ENCODE data around the gene FSTL4.

DNA sequence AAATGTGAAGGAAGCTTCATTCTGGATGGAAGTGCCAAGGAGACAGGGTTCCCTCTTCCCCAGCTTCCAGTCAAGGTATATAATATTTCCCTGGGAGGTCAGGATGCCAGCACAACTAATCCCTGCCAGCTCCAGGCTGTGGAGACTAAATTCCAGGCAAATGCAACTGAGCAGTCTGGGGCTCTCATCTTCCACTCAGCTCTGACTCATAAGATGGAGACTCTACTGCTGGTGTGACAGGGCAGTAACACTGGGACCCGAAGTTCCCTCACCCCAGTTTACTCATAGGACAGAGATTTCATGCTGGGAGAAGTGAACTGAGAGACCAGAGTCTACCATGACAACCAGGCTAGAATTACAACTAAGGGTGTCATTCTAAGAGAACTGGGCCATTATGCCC is 235.4 kb downstream of the FSTL4 start:
- TF ChIP-seq POLR2AphosphoS5 (IDR thresholded peaks at IDR 0.05; ENCODE audit: low read depth, low read length) (no peak), EP300 (IDR thresholded peaks at IDR 0.05; ENCODE audit: borderline replicate concordance in 1 of 2, low read depth in 1 of 2, low read length in 1 of 2) (no peak), RXRA (IDR thresholded peaks at IDR 0.05; ENCODE audit: borderline replicate concordance, low read depth) (no peak), MXI1 (IDR thresholded peaks at IDR 0.05; ENCODE audit: low read depth, low read length) (no peak), RFX5 (IDR thresholded peaks at IDR 0.05; ENCODE audit: low read length) (no peak)
- TF ChIP-seq, protein P1, sequence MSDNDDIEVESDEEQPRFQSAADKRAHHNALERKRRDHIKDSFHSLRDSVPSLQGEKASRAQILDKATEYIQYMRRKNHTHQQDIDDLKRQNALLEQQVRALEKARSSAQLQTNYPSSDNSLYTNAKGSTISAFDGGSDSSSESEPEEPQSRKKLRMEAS (IDR thresholded peaks at IDR 0.05; ENCODE audit: low read depth), result no peak

Measured in SK-N-SH (cell line).